Brain microvascular endothelial cell (primary cell): Measurements from ENCODE around the gene THADA.
"Not testable (repeated sequence)": the region's sequence is repeated elsewhere in the genome, so short reads cannot be mapped to it uniquely, and the experiment has no call there.

Experiments
- DNase-seq: peaks from one replicate; pipeline ENCODE4 v3.0.0-alpha.2; 2020
- H3K27ac ChIP-seq: fragments of 250-450 bp; sonication (Bioruptor Pico); 2 replicates; pipeline ENCODE4 v1.5.1; 2020; ENCODE audit warnings: mild to moderate bottlenecking, moderate library complexity
- H3K27me3 ChIP-seq: fragments of 250-450 bp; sonication (Bioruptor Pico); replicated peaks from 2 replicates; pipeline ENCODE4 v1.5.1; 2020; ENCODE audit warnings: mild to moderate bottlenecking
- H3K36me3 ChIP-seq: fragments of 250-450 bp; sonication (Bioruptor Pico); replicated peaks from 2 replicates; pipeline ENCODE4 v1.5.1; 2020; ENCODE audit warnings: mild to moderate bottlenecking
- H3K4me3 ChIP-seq: 2 replicates; pipeline ENCODE4 v1.5.1; 2011; ENCODE audit warnings: low read depth, mild to moderate bottlenecking, control low read depth, low read length, moderate library complexity
- CTCF ChIP-seq: IDR thresholded peaks from 2 replicates; pipeline ENCODE4 v1.5.1; 2011; ENCODE audit warnings: low read depth, mild to moderate bottlenecking, moderate library complexity, low read length, control low read depth, inconsistent platforms; ENCODE audit errors: missing control alignments
- in situ Hi-C: cut with HindIII; loops from 2 replicates; pipeline ENCODE4 v1.10.0; 2017; ENCODE audit warnings: low sequenced_read_pairs, low pct_ligation_motif_present

The THADA gene

DNA sequence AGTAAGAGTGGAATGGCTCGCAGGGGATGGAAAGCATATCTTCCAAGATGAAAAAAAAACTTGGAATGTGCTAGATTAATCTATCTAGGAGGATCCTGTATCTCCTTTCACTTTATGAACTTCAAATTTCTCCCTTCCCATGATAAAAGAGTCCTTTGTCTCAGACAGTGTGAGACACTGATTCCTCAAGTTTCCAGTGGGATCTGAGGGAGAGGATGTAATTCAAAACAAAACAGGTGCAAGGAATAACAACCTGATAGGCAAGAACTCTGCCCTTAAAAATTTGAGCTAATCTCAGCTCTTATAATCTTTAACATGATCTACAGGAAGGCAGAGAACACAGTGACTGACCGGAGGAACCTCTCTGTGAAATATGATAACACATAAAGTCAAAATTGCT, 207.5 kb downstream of the THADA start:
- Histone ChIP-seq H3K36me3 (no peaks in the 10 kb centered on the region), H3K27me3 (no peaks in the 10 kb centered on the region), H3K4me3 (no peak overlapping the region), H3K27ac (no peak overlapping the region)
- TF ChIP-seq CTCF: no peak
- in situ Hi-C loops: no loop called here
- DNase-seq: no peak

- H3K4me3 ChIP-seq: no peak overlapping the region
- no peak for TF ChIP-seq CTCF
- H3K27ac ChIP-seq: no peak overlapping the region
Measured at GRCh38 chr2:43387092-43388062, 208.5 kb downstream of the THADA start.

GRCh38 chr2:43386679-43387078, 209.2 kb downstream of the THADA start:
- H3K27ac ChIP-seq, H3K36me3 ChIP-seq, H3K27me3 ChIP-seq, DNase-seq, H3K4me3 ChIP-seq, in situ Hi-C loops: not testable (repeated sequence)

More at GRCh38 chr2:43387092-43388062, 208.5 kb downstream of the THADA start:
- H3K36me3 ChIP-seq: no peaks in the 10 kb centered on the region
- in situ Hi-C loops: no loop called here
- DNase-seq: peak; percentile 31
- no peaks in the 10 kb centered on the region for H3K27me3 ChIP-seq

- TF ChIP-seq CTCF: no peak
- in situ Hi-C loops: no loop called here
- Histone ChIP-seq H3K27me3 (no peaks in the 10 kb centered on the region), H3K27ac (no peak overlapping the region), H3K36me3 (no peaks in the 10 kb centered on the region), H3K4me3 (no peak overlapping the region)
- no peak for DNase-seq
Measured at GRCh38 chr2:43384143-43384542, 211.7 kb downstream of the THADA start.

DNA sequence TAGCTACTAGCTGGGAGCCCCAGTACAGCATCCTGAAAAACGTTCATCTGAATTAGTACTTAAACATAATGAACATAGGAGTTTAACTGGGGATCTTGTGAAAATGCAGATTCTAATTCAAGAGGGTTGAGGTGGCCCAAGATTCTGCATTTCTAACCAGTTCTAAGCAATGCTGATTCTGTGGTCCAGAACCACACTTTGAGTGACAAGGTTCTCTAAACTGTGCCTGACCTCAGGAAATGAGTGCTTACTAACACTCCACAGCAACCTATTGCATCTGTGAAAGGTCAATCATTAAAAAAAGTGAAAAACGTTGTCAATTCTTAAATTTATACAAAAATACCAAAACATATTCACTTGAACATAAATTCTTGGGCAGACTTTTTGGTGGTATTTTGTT, 212.3 kb downstream of the THADA start:
- in situ Hi-C loops: no loop called here
- Histone ChIP-seq H3K27ac (no peak overlapping the region), H3K4me3 (no peak overlapping the region), H3K27me3 (no peaks in the 10 kb centered on the region), H3K36me3 (no peaks in the 10 kb centered on the region)
- TF ChIP-seq CTCF: no peak
- no peak for DNase-seq

DNA sequence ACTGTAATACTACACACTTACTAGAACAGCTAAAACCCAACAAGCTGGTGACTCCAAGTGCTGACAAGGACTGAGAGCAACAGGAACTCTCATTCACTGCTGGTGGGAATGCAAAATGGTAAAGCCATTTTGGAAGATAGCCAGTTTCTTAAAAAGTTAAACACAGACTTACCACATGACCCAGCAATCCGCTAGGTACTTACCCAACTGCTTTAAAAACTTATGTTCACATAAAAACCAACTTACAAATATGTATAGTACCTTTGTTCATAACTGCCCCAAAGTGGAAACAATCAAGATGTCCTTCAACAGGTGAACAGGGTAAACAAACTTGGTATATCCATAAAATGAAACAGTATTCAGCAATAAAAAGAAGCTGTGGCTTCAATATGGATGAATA, 216.3 kb downstream of the THADA start:
- no peak for DNase-seq
- in situ Hi-C loops: no loop called here
- H3K27me3 ChIP-seq: no peaks in the 10 kb centered on the region
- H3K4me3 ChIP-seq: no peak overlapping the region
- no peak for TF ChIP-seq CTCF
- no peak overlapping the region for H3K27ac ChIP-seq
- no peaks in the 10 kb centered on the region for H3K36me3 ChIP-seq
